Measurements from ENCODE around the gene SMIM38.

The SMIM38 gene

GRCh38 chr11:69170704-69171103, 15.0 kb downstream of the SMIM38 start:
- no peak overlapping the region for H3K4me3 ChIP-seq (ENCODE audit: low read depth, low read length)
- H3K27me3 ChIP-seq (replicated peaks): no peaks in the 10 kb centered on the region
- no peak overlapping the region for H3K27ac ChIP-seq
- in situ Hi-C loops (cut with HindIII; ENCODE audit: low pct_ligation_motif_present, low sequenced_read_pairs): no loop called here
- no peak for TF ChIP-seq CTCF (IDR thresholded peaks at IDR 0.05; ENCODE audit: low read depth, low read length, missing control alignments)
- no peaks in the 10 kb centered on the region for H3K36me3 ChIP-seq (replicated peaks)
- no peak for DNase-seq

GRCh38 chr11:69171476-69172240, 15.9 kb downstream of the SMIM38 start:
- no peak overlapping the region for H3K4me3 ChIP-seq (ENCODE audit: low read depth, low read length)
- in situ Hi-C loops (cut with HindIII; ENCODE audit: low pct_ligation_motif_present, low sequenced_read_pairs): no loop called here
- H3K36me3 ChIP-seq (replicated peaks): no peaks in the 10 kb centered on the region
- no peak overlapping the region for H3K27ac ChIP-seq
- no peak for DNase-seq
- H3K27me3 ChIP-seq (replicated peaks): no peaks in the 10 kb centered on the region
- TF ChIP-seq CTCF (IDR thresholded peaks at IDR 0.05; ENCODE audit: low read depth, low read length, missing control alignments): no peak

- no peaks in the 10 kb centered on the region for H3K27me3 ChIP-seq (replicated peaks)
- no peaks in the 10 kb centered on the region for H3K36me3 ChIP-seq (replicated peaks)
- peak; percentile 31 for DNase-seq
- no peak overlapping the region for H3K4me3 ChIP-seq (ENCODE audit: low read depth, low read length)
- in situ Hi-C loops (cut with HindIII; ENCODE audit: low pct_ligation_motif_present, low sequenced_read_pairs): no loop called here
- H3K27ac ChIP-seq: no peak overlapping the region
- no peak for TF ChIP-seq CTCF (IDR thresholded peaks at IDR 0.05; ENCODE audit: low read depth, low read length, missing control alignments)
These were observed 16.9 kb downstream of the SMIM38 start for GRCh38 chr11:69172674-69173073.

GRCh38 chr11:69173331-69173730, 17.6 kb downstream of the SMIM38 start:
- Histone ChIP-seq H3K36me3 (replicated peaks) (no peaks in the 10 kb centered on the region), H3K4me3 (ENCODE audit: low read depth, low read length) (no peak overlapping the region), H3K27me3 (replicated peaks) (no peaks in the 10 kb centered on the region), H3K27ac (no peak overlapping the region)
- no peak for TF ChIP-seq CTCF (IDR thresholded peaks at IDR 0.05; ENCODE audit: low read depth, low read length, missing control alignments)
- in situ Hi-C loops (cut with HindIII; ENCODE audit: low pct_ligation_motif_present, low sequenced_read_pairs): no loop called here
- DNase-seq: no peak

- peak; percentile 13 for DNase-seq
These were observed 18.3 kb downstream of the SMIM38 start for GRCh38 chr11:69173925-69174581.

More at GRCh38 chr11:69173925-69174581, 18.3 kb downstream of the SMIM38 start:
- Histone ChIP-seq H3K27me3 (replicated peaks) (no peaks in the 10 kb centered on the region), H3K4me3 (ENCODE audit: low read depth, low read length) (no peak overlapping the region), H3K27ac (no peak overlapping the region), H3K36me3 (replicated peaks) (no peaks in the 10 kb centered on the region)
- TF ChIP-seq CTCF (IDR thresholded peaks at IDR 0.05; ENCODE audit: low read depth, low read length, missing control alignments): no peak
- in situ Hi-C loops (cut with HindIII; ENCODE audit: low pct_ligation_motif_present, low sequenced_read_pairs): no loop called here
